Suprapubic skin (tissue), 4 donors: ENCODE results near the gene DAB1.

Experiments
- CTCF ChIP-seq, 2 donors: fragments of 200-600 bp in 1 of 2; fragments of 450-650 bp in 1 of 2; sonication (generic) in 1 of 2; IDR thresholded peaks; one replicate each; pipeline ENCODE4 v1.5.1; 2016 to 2019; ENCODE audit warnings: antibody characterized with exemption in 2 of 2, mild to moderate bottlenecking in 1 of 2, moderate library complexity in 1 of 2
- EP300 ChIP-seq: sonication (generic); formaldehyde crosslinking; IDR thresholded peaks from one replicate; pipeline ENCODE4 v1.6.1; 2017; ENCODE audit warnings: antibody characterized with exemption
- POLR2A ChIP-seq, 2 donors: fragments of 450-650 bp; IDR thresholded peaks; one replicate each; pipeline ENCODE4 v1.6.1; 2017; ENCODE audit warnings: antibody characterized with exemption in 2 of 2, mild to moderate bottlenecking in 2 of 2, moderate library complexity in 2 of 2
- POLR2AphosphoS5 ChIP-seq, 3 donors: sonication (generic); formaldehyde crosslinking; IDR thresholded peaks; one replicate each; pipeline ENCODE4 v1.6.1; 2017; ENCODE audit warnings: antibody characterized with exemption in 3 of 3

DNA sequence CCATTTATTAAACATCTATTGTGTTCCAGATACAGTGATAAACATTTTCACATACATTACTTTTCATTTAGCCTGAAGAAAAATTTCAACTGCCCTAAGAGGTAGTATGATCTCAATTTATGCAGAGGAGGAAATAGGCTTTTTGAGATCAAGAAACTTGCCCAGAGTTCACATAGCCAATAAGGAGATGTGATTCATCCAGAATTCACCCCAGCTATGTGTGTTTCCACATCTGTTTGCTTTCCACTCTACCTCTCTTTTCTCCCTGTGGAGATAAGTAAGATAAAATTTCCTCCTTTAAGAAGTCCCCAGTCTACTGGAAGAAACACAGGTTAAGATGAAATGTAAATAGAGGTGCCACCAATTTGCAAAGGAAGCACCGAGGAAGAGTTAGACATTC, 258.3 kb downstream of the DAB1 start:
- TF ChIP-seq POLR2A (IDR thresholded peaks at IDR 0.05) (no peak), CTCF (IDR thresholded peaks at IDR 0.05) (no peak), POLR2AphosphoS5 (IDR thresholded peaks at IDR 0.05) (no peak), EP300 (no peak)
